GM23338 (cell line): ENCODE data around the gene OBSCN.

Source experiments
- EZH2 ChIP-seq: fragments of 200-600 bp; sonication (generic); IDR thresholded peaks from one replicate; pipeline ENCODE4 v1.8.0; 2017; ENCODE audit warnings: antibody characterized with exemption, mild to moderate bottlenecking, low read depth; ENCODE audit not compliant: unreplicated experiment
- EZH2phosphoT487 ChIP-seq: fragments of 200-600 bp; sonication (generic); IDR thresholded peaks from one replicate; pipeline ENCODE4 v1.8.1; 2018; ENCODE audit warnings: antibody characterized with exemption; ENCODE audit not compliant: unreplicated experiment
- POLR2AphosphoS5 ChIP-seq: IDR thresholded peaks from 2 replicates; pipeline ENCODE4 v1.6.1; 2016; ENCODE audit warnings: antibody characterized with exemption, low read depth
- ZNF114 ChIP-seq: fragments of 250-450 bp; sonication (Bioruptor Pico); IDR thresholded peaks from 2 replicates; pipeline ENCODE4 v1.5.0; 2020; ENCODE audit warnings: mild to moderate bottlenecking, moderate library complexity
- TF ChIP-seq, protein P1 (sequence below), 2 experiments: fragments of 200-600 bp in 1 of 2; sonication (generic) in 1 of 2; conservative IDR thresholded peaks; 2 replicates each; pipeline versions ENCODE4 v1.5.1 to v1.6.1; 2016 to 2017; ENCODE audit warnings: antibody characterized with exemption in 2 of 2, low read depth in 2 of 2, mild to moderate bottlenecking in 2 of 2, moderate library complexity in 1 of 2
- TF ChIP-seq, protein P2 (sequence below): IDR thresholded peaks from one replicate; pipeline ENCODE4 v1.6.1; 2018; ENCODE audit warnings: antibody characterized with exemption; ENCODE audit not compliant: unreplicated experiment

DNA sequence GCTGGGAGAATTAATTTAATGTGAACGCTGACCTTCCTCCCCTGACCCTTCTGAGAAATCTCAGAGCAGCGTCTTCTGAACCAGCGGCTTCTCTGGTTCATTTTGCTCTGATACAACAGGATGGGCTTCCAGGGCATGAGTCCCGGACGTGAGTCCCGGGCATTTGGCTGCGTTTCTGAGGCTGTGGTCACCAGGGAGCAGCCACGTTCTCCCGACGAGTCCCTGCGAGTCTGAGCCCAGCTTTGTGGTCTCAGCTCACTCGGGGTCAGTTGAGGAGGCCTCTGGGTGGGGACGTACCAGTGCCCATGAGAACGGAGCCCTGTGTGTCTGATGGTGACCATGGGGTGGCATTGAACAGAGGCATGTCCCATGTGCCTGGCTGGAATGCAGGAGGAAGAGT is 17.7 kb upstream of the OBSCN start:
- TF ChIP-seq, protein P1, sequence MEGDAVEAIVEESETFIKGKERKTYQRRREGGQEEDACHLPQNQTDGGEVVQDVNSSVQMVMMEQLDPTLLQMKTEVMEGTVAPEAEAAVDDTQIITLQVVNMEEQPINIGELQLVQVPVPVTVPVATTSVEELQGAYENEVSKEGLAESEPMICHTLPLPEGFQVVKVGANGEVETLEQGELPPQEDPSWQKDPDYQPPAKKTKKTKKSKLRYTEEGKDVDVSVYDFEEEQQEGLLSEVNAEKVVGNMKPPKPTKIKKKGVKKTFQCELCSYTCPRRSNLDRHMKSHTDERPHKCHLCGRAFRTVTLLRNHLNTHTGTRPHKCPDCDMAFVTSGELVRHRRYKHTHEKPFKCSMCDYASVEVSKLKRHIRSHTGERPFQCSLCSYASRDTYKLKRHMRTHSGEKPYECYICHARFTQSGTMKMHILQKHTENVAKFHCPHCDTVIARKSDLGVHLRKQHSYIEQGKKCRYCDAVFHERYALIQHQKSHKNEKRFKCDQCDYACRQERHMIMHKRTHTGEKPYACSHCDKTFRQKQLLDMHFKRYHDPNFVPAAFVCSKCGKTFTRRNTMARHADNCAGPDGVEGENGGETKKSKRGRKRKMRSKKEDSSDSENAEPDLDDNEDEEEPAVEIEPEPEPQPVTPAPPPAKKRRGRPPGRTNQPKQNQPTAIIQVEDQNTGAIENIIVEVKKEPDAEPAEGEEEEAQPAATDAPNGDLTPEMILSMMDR (conservative IDR thresholded peaks at IDR 0.05; ENCODE audit: low read depth in 2 of 2) = no peak
- no peak for TF ChIP-seq EZH2phosphoT487
- TF ChIP-seq, protein P2, sequence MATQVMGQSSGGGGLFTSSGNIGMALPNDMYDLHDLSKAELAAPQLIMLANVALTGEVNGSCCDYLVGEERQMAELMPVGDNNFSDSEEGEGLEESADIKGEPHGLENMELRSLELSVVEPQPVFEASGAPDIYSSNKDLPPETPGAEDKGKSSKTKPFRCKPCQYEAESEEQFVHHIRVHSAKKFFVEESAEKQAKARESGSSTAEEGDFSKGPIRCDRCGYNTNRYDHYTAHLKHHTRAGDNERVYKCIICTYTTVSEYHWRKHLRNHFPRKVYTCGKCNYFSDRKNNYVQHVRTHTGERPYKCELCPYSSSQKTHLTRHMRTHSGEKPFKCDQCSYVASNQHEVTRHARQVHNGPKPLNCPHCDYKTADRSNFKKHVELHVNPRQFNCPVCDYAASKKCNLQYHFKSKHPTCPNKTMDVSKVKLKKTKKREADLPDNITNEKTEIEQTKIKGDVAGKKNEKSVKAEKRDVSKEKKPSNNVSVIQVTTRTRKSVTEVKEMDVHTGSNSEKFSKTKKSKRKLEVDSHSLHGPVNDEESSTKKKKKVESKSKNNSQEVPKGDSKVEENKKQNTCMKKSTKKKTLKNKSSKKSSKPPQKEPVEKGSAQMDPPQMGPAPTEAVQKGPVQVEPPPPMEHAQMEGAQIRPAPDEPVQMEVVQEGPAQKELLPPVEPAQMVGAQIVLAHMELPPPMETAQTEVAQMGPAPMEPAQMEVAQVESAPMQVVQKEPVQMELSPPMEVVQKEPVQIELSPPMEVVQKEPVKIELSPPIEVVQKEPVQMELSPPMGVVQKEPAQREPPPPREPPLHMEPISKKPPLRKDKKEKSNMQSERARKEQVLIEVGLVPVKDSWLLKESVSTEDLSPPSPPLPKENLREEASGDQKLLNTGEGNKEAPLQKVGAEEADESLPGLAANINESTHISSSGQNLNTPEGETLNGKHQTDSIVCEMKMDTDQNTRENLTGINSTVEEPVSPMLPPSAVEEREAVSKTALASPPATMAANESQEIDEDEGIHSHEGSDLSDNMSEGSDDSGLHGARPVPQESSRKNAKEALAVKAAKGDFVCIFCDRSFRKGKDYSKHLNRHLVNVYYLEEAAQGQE = no peak
- TF ChIP-seq EZH2 = no peak
- no peak for TF ChIP-seq POLR2AphosphoS5
- no peak for TF ChIP-seq ZNF114 (CRISPR knock-in tag)
